ENCODE results near the gene SCN3B.

The SCN3B gene

GRCh38 chr11:123641495-123641840, 13.0 kb downstream of the SCN3B start:
- DNase-seq (ENCODE audit: insufficient read length, low spot score) (no peak), FAIRE-seq (no peak)
- no peak for TF ChIP-seq POLR2AphosphoS5 (IDR thresholded peaks at IDR 0.05; ENCODE audit: low read depth, low read length)
- no peak for TF ChIP-seq SPI1 (IDR thresholded peaks at IDR 0.05; ENCODE audit: low read depth, low read length)
- no peak for TF ChIP-seq POLR2A (IDR thresholded peaks at IDR 0.05; ENCODE audit: low read depth, low read length)
- TF ChIP-seq POU2F2 (IDR thresholded peaks at IDR 0.05; ENCODE audit: low read depth, low read length): no peak
- TF ChIP-seq TAF1 (IDR thresholded peaks at IDR 0.05; ENCODE audit: low read depth, low read length): no peak
- no peak for TF ChIP-seq PAX5 (IDR thresholded peaks at IDR 0.05; ENCODE audit: insufficient read depth, low read length, severe bottlenecking)

- DNase-seq (ENCODE audit: insufficient read length, low spot score) (peak; percentile 55), FAIRE-seq (peak; percentile 9)
- TF ChIP-seq SPI1 (IDR thresholded peaks at IDR 0.05; ENCODE audit: low read depth, low read length) (no peak), POLR2A (IDR thresholded peaks at IDR 0.05; ENCODE audit: low read depth, low read length) (no peak), POLR2AphosphoS5 (IDR thresholded peaks at IDR 0.05; ENCODE audit: low read depth, low read length) (no peak), TAF1 (IDR thresholded peaks at IDR 0.05; ENCODE audit: low read depth, low read length) (no peak), PAX5 (IDR thresholded peaks at IDR 0.05; ENCODE audit: insufficient read depth, low read length, severe bottlenecking) (no peak), POU2F2 (IDR thresholded peaks at IDR 0.05; ENCODE audit: low read depth, low read length) (no peak)
These were observed 13.5 kb downstream of the SCN3B start for GRCh38 chr11:123640677-123641494.

GRCh38 chr11:123640029-123640428, 14.4 kb downstream of the SCN3B start:
- DNase-seq (ENCODE audit: insufficient read length, low spot score) (no peak), FAIRE-seq (no peak)
- TF ChIP-seq SPI1 (IDR thresholded peaks at IDR 0.05; ENCODE audit: low read depth, low read length) (no peak), PAX5 (IDR thresholded peaks at IDR 0.05; ENCODE audit: insufficient read depth, low read length, severe bottlenecking) (no peak), POLR2AphosphoS5 (IDR thresholded peaks at IDR 0.05; ENCODE audit: low read depth, low read length) (no peak), POU2F2 (IDR thresholded peaks at IDR 0.05; ENCODE audit: low read depth, low read length) (no peak), TAF1 (IDR thresholded peaks at IDR 0.05; ENCODE audit: low read depth, low read length) (no peak)

- FAIRE-seq (no peak), DNase-seq (ENCODE audit: insufficient read length, low spot score) (no peak)
- no peak for TF ChIP-seq TAF1 (IDR thresholded peaks at IDR 0.05; ENCODE audit: low read depth, low read length)
- TF ChIP-seq POU2F2 (IDR thresholded peaks at IDR 0.05; ENCODE audit: low read depth, low read length): no peak
- no peak for TF ChIP-seq SPI1 (IDR thresholded peaks at IDR 0.05; ENCODE audit: low read depth, low read length)
- no peak for TF ChIP-seq PAX5 (IDR thresholded peaks at IDR 0.05; ENCODE audit: insufficient read depth, low read length, severe bottlenecking)
- TF ChIP-seq POLR2A (IDR thresholded peaks at IDR 0.05; ENCODE audit: low read depth, low read length): no peak
- no peak for TF ChIP-seq POLR2AphosphoS5 (IDR thresholded peaks at IDR 0.05; ENCODE audit: low read depth, low read length)
These were observed 24.3 kb downstream of the SCN3B start for GRCh38 chr11:123630126-123630608.

GRCh38 chr11:123628936-123629683, 25.3 kb downstream of the SCN3B start:
- FAIRE-seq: no peak
- TF ChIP-seq POLR2AphosphoS5 (IDR thresholded peaks at IDR 0.05; ENCODE audit: low read depth, low read length): peak; percentile 38; the same call in 1 of the 2 replicates
- 0 out of 2 replicates have a peak, but pooled peaks have one; percentile 4 for TF ChIP-seq POLR2A (IDR thresholded peaks at IDR 0.05; ENCODE audit: low read depth, low read length)
- TF ChIP-seq POU2F2 (IDR thresholded peaks at IDR 0.05; ENCODE audit: low read depth, low read length): no peak
- DNase-seq (ENCODE audit: insufficient read length, low spot score): no peak

GRCh38 chr11:123624974-123625373, 29.4 kb downstream of the SCN3B start:
- TF ChIP-seq TAF1 (IDR thresholded peaks at IDR 0.05; ENCODE audit: low read depth, low read length) (no peak), POU2F2 (IDR thresholded peaks at IDR 0.05; ENCODE audit: low read depth, low read length) (no peak)
- no peak for DNase-seq (ENCODE audit: insufficient read length, low spot score)
- no peak for FAIRE-seq

- no peak for FAIRE-seq
These were observed 31.8 kb downstream of the SCN3B start for GRCh38 chr11:123622576-123622975.

GRCh38 chr11:123616505-123617198, 37.8 kb downstream of the SCN3B start:
- TF ChIP-seq TAF1 (IDR thresholded peaks at IDR 0.05; ENCODE audit: low read depth, low read length) (no peak), SPI1 (IDR thresholded peaks at IDR 0.05; ENCODE audit: low read depth, low read length) (no peak), POLR2AphosphoS5 (IDR thresholded peaks at IDR 0.05; ENCODE audit: low read depth, low read length) (no peak), POLR2A (IDR thresholded peaks at IDR 0.05; ENCODE audit: low read depth, low read length) (no peak), POU2F2 (IDR thresholded peaks at IDR 0.05; ENCODE audit: low read depth, low read length) (no peak), PAX5 (IDR thresholded peaks at IDR 0.05; ENCODE audit: insufficient read depth, low read length, severe bottlenecking) (no peak)
- FAIRE-seq: no peak
- no peak for DNase-seq (ENCODE audit: insufficient read length, low spot score)

More at GRCh38 chr11:123622576-123622975, 31.8 kb downstream of the SCN3B start:
- TF ChIP-seq POLR2AphosphoS5 (IDR thresholded peaks at IDR 0.05; ENCODE audit: low read depth, low read length) (no peak), PAX5 (IDR thresholded peaks at IDR 0.05; ENCODE audit: insufficient read depth, low read length, severe bottlenecking) (no peak), SPI1 (IDR thresholded peaks at IDR 0.05; ENCODE audit: low read depth, low read length) (no peak), POU2F2 (IDR thresholded peaks at IDR 0.05; ENCODE audit: low read depth, low read length) (no peak), POLR2A (IDR thresholded peaks at IDR 0.05; ENCODE audit: low read depth, low read length) (no peak), TAF1 (IDR thresholded peaks at IDR 0.05; ENCODE audit: low read depth, low read length) (no peak)
- no peak for DNase-seq (ENCODE audit: insufficient read length, low spot score)

- FAIRE-seq (no peak), DNase-seq (ENCODE audit: insufficient read length, low spot score) (no peak)
- TF ChIP-seq POU2F2 (IDR thresholded peaks at IDR 0.05; ENCODE audit: low read depth, low read length): no peak
These were observed 42.7 kb downstream of the SCN3B start for GRCh38 chr11:123611698-123612097.
